ENCODE data around the gene ZXDC. TPM values are rescaled to one million over a fixed set of nuclear protein-coding genes. Genes with fewer than 3 reads are reported as not detected.

Gene ZXDC
- total and polyA plus RNA-seq, 2 experiments from 2014 or later: 24.1 to 25.0 TPM

DNA sequence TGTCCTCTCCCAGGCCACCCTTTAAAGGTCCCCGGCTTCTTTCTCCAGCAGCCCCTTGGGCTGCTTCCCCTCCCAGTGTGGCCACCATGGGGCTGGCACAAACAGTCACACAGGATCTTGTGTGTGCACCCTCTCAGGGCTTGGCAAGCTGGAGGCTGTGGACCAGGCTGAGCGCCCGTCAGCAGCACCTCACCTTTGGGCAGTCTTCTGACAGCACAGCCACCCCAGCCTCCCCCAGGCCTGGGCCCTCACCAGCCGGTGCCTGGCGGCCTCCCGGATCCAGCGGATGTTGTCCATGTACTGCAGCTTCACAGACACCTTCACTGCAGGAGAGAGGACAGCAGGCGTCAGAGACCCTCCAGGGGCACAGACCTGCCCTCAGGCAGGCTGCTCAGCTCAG, 20.1 kb upstream of the ZXDC start:
- H3K36me3 ChIP-seq (replicated peaks; ENCODE audit: insufficient read depth, low read depth): no peaks in the 10 kb centered on the region
- H3K27ac ChIP-seq: no peak overlapping the region
- 94% methylated on average over 7 of the region's 8 CpGs for WGBS (ENCODE audit: low lambda C conversion rate, missing lambda C conversion rate)
- no peaks in the 10 kb centered on the region for H3K9me2 ChIP-seq (replicated peaks; ENCODE audit: insufficient read depth)
- no peak overlapping the region for H3K4me3 ChIP-seq
- H2AFZ ChIP-seq: no peak overlapping the region
- no peak overlapping the region for H3K4me2 ChIP-seq
- H4K20me1 ChIP-seq (ENCODE audit: insufficient read depth, poor library complexity, severe bottlenecking): no peaks in the 10 kb centered on the region
- H3K79me2 ChIP-seq: no peaks in the 10 kb centered on the region
- H3K4me1 ChIP-seq (ENCODE audit: insufficient read depth): no peaks in the 10 kb centered on the region
- no peak for DNase-seq (ENCODE audit: low spot score)
- no peaks in the 10 kb centered on the region for H3K9me3 ChIP-seq (ENCODE audit: low read depth)
- H3K27me3 ChIP-seq: no peaks in the 10 kb centered on the region
- no peak for TF ChIP-seq EZH2 (IDR thresholded peaks at IDR 0.05; ENCODE audit: borderline replicate concordance)
- TF ChIP-seq CTCF (IDR thresholded peaks at IDR 0.05; ENCODE audit: poor library complexity): no peak
- no peak for TF ChIP-seq EZH2phosphoT487 (IDR thresholded peaks at IDR 0.05; ENCODE audit: low read depth, severe bottlenecking, unreplicated experiment)

- Histone ChIP-seq H3K27ac (no peak overlapping the region), H3K79me2 (no peaks in the 10 kb centered on the region), H3K4me2 (no peak overlapping the region), H3K27me3 (no peaks in the 10 kb centered on the region), H3K36me3 (replicated peaks; ENCODE audit: insufficient read depth, low read depth) (no peaks in the 10 kb centered on the region), H3K4me3 (no peak overlapping the region), H4K20me1 (ENCODE audit: insufficient read depth, poor library complexity, severe bottlenecking) (no peaks in the 10 kb centered on the region), H3K9me2 (replicated peaks; ENCODE audit: insufficient read depth) (no peaks in the 10 kb centered on the region), H3K9me3 (ENCODE audit: low read depth) (no peaks in the 10 kb centered on the region), H3K4me1 (ENCODE audit: insufficient read depth) (no peaks in the 10 kb centered on the region), H2AFZ (no peak overlapping the region)
- no peak for DNase-seq (ENCODE audit: low spot score)
- 85% methylated on average over 6 of the region's 6 CpGs for WGBS (ENCODE audit: low lambda C conversion rate, missing lambda C conversion rate)
- no peak for TF ChIP-seq CTCF (IDR thresholded peaks at IDR 0.05; ENCODE audit: poor library complexity)
These were observed 19.2 kb upstream of the ZXDC start for GRCh38 chr3:126494970-126495230.

DNA sequence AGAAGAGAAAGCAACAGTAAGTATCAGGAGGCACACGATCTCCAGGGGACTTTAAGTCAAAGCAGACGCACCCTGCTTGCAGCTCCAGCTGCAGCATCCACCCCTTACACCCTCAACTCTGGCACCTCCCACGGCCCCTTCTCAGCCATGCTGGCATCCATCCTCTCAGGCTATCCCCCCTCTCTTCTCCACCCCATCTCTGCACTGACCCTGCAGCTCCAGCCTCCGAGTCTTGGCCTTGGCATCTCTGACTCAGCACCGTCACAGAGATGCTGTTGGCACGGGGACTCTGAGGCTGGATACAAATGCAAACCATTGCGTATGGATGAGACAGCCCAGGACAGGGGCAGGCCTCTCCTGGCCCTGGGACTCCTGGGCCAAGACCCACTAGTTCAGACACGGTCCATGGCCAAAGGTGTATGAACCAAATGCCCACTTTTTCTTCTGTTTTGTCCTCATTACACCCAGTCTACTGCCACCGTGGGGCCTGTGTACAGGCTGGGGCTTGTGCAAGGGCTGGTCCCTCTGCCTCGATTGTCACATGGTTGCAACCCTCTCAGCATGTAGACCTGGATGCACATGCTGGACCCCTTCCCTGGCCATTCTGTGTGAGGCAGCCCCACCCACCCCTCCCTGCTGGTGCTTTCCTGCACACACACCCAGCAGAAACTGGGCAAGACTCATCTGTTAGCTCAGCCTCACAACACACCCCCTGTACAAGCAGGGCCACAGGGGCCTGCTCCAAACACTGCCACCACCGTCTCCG, 18.7 kb upstream of the ZXDC start:
- no peak for TF ChIP-seq EZH2phosphoT487 (IDR thresholded peaks at IDR 0.05; ENCODE audit: low read depth, severe bottlenecking, unreplicated experiment)
- no peak for TF ChIP-seq EZH2 (IDR thresholded peaks at IDR 0.05; ENCODE audit: borderline replicate concordance)
- TF ChIP-seq CTCF (IDR thresholded peaks at IDR 0.05; ENCODE audit: poor library complexity): no peak
- Histone ChIP-seq H3K4me3 (no peak overlapping the region), H3K27ac (no peak overlapping the region), H3K36me3 (replicated peaks; ENCODE audit: insufficient read depth, low read depth) (no peaks in the 10 kb centered on the region), H4K20me1 (ENCODE audit: insufficient read depth, poor library complexity, severe bottlenecking) (no peaks in the 10 kb centered on the region), H3K9me3 (ENCODE audit: low read depth) (no peaks in the 10 kb centered on the region), H3K79me2 (no peaks in the 10 kb centered on the region), H2AFZ (no peak overlapping the region), H3K4me1 (ENCODE audit: insufficient read depth) (no peaks in the 10 kb centered on the region), H3K4me2 (no peak overlapping the region), H3K9me2 (replicated peaks; ENCODE audit: insufficient read depth) (no peaks in the 10 kb centered on the region), H3K27me3 (no peaks in the 10 kb centered on the region)
- WGBS (ENCODE audit: low lambda C conversion rate, missing lambda C conversion rate): 82% methylated on average over 12 of the region's 12 CpGs
- DNase-seq (ENCODE audit: low spot score): no peak

GRCh38 chr3:126493739-126494138, 18.0 kb upstream of the ZXDC start:
- Histone ChIP-seq H3K27ac (no peak overlapping the region), H3K4me2 (no peak overlapping the region), H3K27me3 (no peaks in the 10 kb centered on the region)

More at GRCh38 chr3:126493739-126494138, 18.0 kb upstream of the ZXDC start:
- Histone ChIP-seq H4K20me1 (ENCODE audit: insufficient read depth, poor library complexity, severe bottlenecking) (no peaks in the 10 kb centered on the region), H3K4me1 (ENCODE audit: insufficient read depth) (no peaks in the 10 kb centered on the region), H3K36me3 (replicated peaks; ENCODE audit: insufficient read depth, low read depth) (no peaks in the 10 kb centered on the region), H3K9me3 (ENCODE audit: low read depth) (no peaks in the 10 kb centered on the region), H3K79me2 (no peaks in the 10 kb centered on the region), H3K9me2 (replicated peaks; ENCODE audit: insufficient read depth) (no peaks in the 10 kb centered on the region), H3K4me3 (no peak overlapping the region), H2AFZ (no peak overlapping the region)
- DNase-seq (ENCODE audit: low spot score): no peak
- TF ChIP-seq EZH2 (IDR thresholded peaks at IDR 0.05; ENCODE audit: borderline replicate concordance): no peak
- TF ChIP-seq CTCF (IDR thresholded peaks at IDR 0.05; ENCODE audit: poor library complexity): no peak
- no peak for TF ChIP-seq EZH2phosphoT487 (IDR thresholded peaks at IDR 0.05; ENCODE audit: low read depth, severe bottlenecking, unreplicated experiment)
- WGBS (ENCODE audit: low lambda C conversion rate, missing lambda C conversion rate): 82% methylated on average over 9 of the region's 9 CpGs
